Stimulated activated CD4-positive, alpha-beta T cell treated with anti-CD3 and anti-CD28 coated beads, Interleukin-15, amount 100 ng/mL, for 48 hours (primary cell): ENCODE data around the gene MAPK12.
"Not testable (repeated sequence)": the region's sequence is repeated elsewhere in the genome, so short reads cannot be mapped to it uniquely, and the experiment has no call there.

Experiments used
- DNase-seq, 2 donors: peaks; one replicate each; pipeline ENCODE4 v3.0.0-alpha.2; 2020; ENCODE audit warnings: low read depth in 2 of 2

The MAPK12 gene

GRCh38 chr22:50282361-50283155, 21.1 kb upstream of the MAPK12 start:
- DNase-seq, result no peak

GRCh38 chr22:50281957-50282356, 20.5 kb upstream of the MAPK12 start:
- DNase-seq, result no peak

- DNase-seq, result no peak
Observed at GRCh38 chr22:50281384-50281760, 19.9 kb upstream of the MAPK12 start.

- DNase-seq, result no peak
Observed at GRCh38 chr22:50280708-50281383, 19.4 kb upstream of the MAPK12 start.

GRCh38 chr22:50280022-50280707, 18.7 kb upstream of the MAPK12 start:
- DNase-seq, result no peak

GRCh38 chr22:50278956-50279619, 17.6 kb upstream of the MAPK12 start:
- DNase-seq, result no peak

- DNase-seq, result no peak
Observed at GRCh38 chr22:50278461-50278860, 17.0 kb upstream of the MAPK12 start.

- DNase-seq, result no peak
Observed at GRCh38 chr22:50277761-50278160, 16.3 kb upstream of the MAPK12 start.

GRCh38 chr22:50276143-50276542, 14.7 kb upstream of the MAPK12 start:
- DNase-seq, result peak; percentile 31 to 38

GRCh38 chr22:50275181-50276055, 13.9 kb upstream of the MAPK12 start:
- DNase-seq, result no peak

GRCh38 chr22:50274771-50275170, 13.3 kb upstream of the MAPK12 start:
- DNase-seq, result no peak

- no peak for DNase-seq
Observed at GRCh38 chr22:50274311-50274710, 12.8 kb upstream of the MAPK12 start.

GRCh38 chr22:50273781-50274180, 12.3 kb upstream of the MAPK12 start:
- not testable (repeated sequence) for DNase-seq

- not testable (repeated sequence) for DNase-seq
Observed at GRCh38 chr22:50273352-50273751, 11.9 kb upstream of the MAPK12 start.

- no peak for DNase-seq
Observed at GRCh38 chr22:50272044-50272802, 10.7 kb upstream of the MAPK12 start.

- DNase-seq, result no peak
Observed at GRCh38 chr22:50271519-50271970, 10.1 kb upstream of the MAPK12 start.

GRCh38 chr22:50270666-50271394, 9.3 kb upstream of the MAPK12 start:
- no peak for DNase-seq

- peak in 1 of 2 donors; percentile 57 for DNase-seq
Observed at GRCh38 chr22:50269970-50270665, 8.6 kb upstream of the MAPK12 start, which contains the start of gene MAPK11. MAPK11 (minus strand) TSS chr22:50270380; CDS start chr22:50270292, 88 bp downstream.

GRCh38 chr22:50269573-50269969, 8.1 kb upstream of the MAPK12 start:
- DNase-seq, result no peak
